T-cell (primary cell): ENCODE measurements around the gene COL18A1. TPM values are rescaled to one million over a fixed set of nuclear protein-coding genes. Genes with fewer than 3 reads are reported as not detected.

Source experiments
- ATAC-seq, 4 experiments: fragments of 200-7000 bp in 3 of 4; fragments of 150-1000 bp in 1 of 4; cut with Tn5 transposase; replicated peaks in 1 of 4; 1 replicate in 3 of 4; 2 replicates in 1 of 4; pipeline ENCODE4 v1.10.0; 2021; ENCODE audit warnings: moderate library complexity in 3 of 4, mild to moderate bottlenecking in 2 of 4, moderate number of reproducible peaks in 1 of 4
- CTCF ChIA-PET, 2 donors: fragments of 300-600 bp; sonication (Branson Sonifier 250); formaldehyde crosslinking; loops; one replicate each; lab custom pipeline; 2022; ENCODE audit warnings: antibody characterized with exemption in 2 of 2; lab: Charles Lee
- POLR2A ChIA-PET, 2 donors: fragments of 300-600 bp; sonication (Branson Sonifier 250); formaldehyde crosslinking; loops; one replicate each; lab custom pipeline; 2022; ENCODE audit warnings: antibody characterized with exemption in 2 of 2; lab: Charles Lee
- DNase-seq, 35 experiments: peaks; one replicate each; pipeline versions ENCODE4 v3.0.0 to v3.0.0-alpha.2; 2013 to 2023
- H3K27ac ChIP-seq: one replicate; pipeline ENCODE4 v1.5.1; 2013; ENCODE audit warnings: low read length
- H3K27me3 ChIP-seq, 2 experiments: replicated peaks in 1 of 2; 1 replicate in 1 of 2; 2 replicates in 1 of 2; pipeline versions ENCODE4 v1.6.1 to v1.7.0; 2013; ENCODE audit warnings: low read length in 1 of 2, mixed read lengths in 1 of 2; ENCODE audit not compliant: control insufficient read depth in 2 of 2, insufficient read depth in 2 of 2; ENCODE audit errors: extremely low read depth in 1 of 2
- H3K36me3 ChIP-seq, 2 donors: 1 replicate in 1 of 2; 2 replicates in 1 of 2; pipeline versions ENCODE4 v1.6.1 to v1.7.0; 2013; ENCODE audit warnings: low read length in 1 of 2; ENCODE audit not compliant: control insufficient read depth in 2 of 2, insufficient read depth in 1 of 2; ENCODE audit errors: extremely low read depth in 1 of 2
- H3K4me1 ChIP-seq, 2 experiments: 1 replicate in 1 of 2; 2 replicates in 1 of 2; pipeline versions ENCODE4 v1.6.1 to v1.7.0; 2013; ENCODE audit warnings: low read length in 2 of 2, mixed read lengths in 1 of 2; ENCODE audit not compliant: insufficient read depth in 2 of 2, control insufficient read depth in 1 of 2; ENCODE audit errors: extremely low read depth in 1 of 2
- H3K4me3 ChIP-seq, 2 donors: 1 replicate in 1 of 2; 2 replicates in 1 of 2; pipeline versions ENCODE4 v1.5.1 to v1.7.0; 2013; ENCODE audit warnings: mild to moderate bottlenecking in 2 of 2, low read length in 1 of 2, moderate library complexity in 1 of 2; ENCODE audit not compliant: control insufficient read depth in 1 of 2; ENCODE audit errors: extremely low read depth in 1 of 2
- H3K9me3 ChIP-seq: 2 replicates; pipeline ENCODE4 v1.7.0; 2013
- H3K27ac Mint-ChIP-seq, 2 donors: one replicate each; pipeline ENCODE4 v1.8.0; 2020 to 2021; ENCODE audit warnings: mild to moderate bottlenecking in 2 of 2, mixed read lengths in 2 of 2
- H3K27me3 Mint-ChIP-seq, 2 donors: one replicate each; pipeline ENCODE4 v1.8.0; 2021 to 2022; ENCODE audit warnings: mixed read lengths in 2 of 2
- H3K36me3 Mint-ChIP-seq: one replicate; pipeline ENCODE4 v1.8.0; 2021; ENCODE audit warnings: mixed read lengths
- H3K4me1 Mint-ChIP-seq, 3 donors: one replicate each; pipeline ENCODE4 v1.8.0; 2020 to 2022; ENCODE audit warnings: mixed read lengths in 3 of 3, mild to moderate bottlenecking in 1 of 3
- H3K4me3 Mint-ChIP-seq, 3 donors: one replicate each; pipeline ENCODE4 v1.8.0; 2020 to 2022; ENCODE audit warnings: mild to moderate bottlenecking in 3 of 3, mixed read lengths in 3 of 3, moderate library complexity in 3 of 3
- H3K9me3 Mint-ChIP-seq, 3 donors: one replicate each; pipeline ENCODE4 v1.8.0; 2020 to 2022; ENCODE audit warnings: mixed read lengths in 3 of 3
- WGBS: methylation state at CpG from one replicate; pipeline ENCODE4 v1.1.5; 2013; ENCODE audit warnings: missing lambda C conversion rate; ENCODE audit not compliant: insufficient coverage; 5-methylcytosine and 5-hydroxymethylcytosine counted together
- total RNA-seq, 35 experiments: library from RNA in 6 of 35; stranded (reverse) in 6 of 35; fragments of 120-200 nt in 1 of 35; gene quantifications; one replicate each; pipeline versions ENCODE4 v1.2.1 to v1.2.4 and lab custom pipeline; 2013 to 2026

COL18A1 gene
- total RNA-seq, 5 donors from 2014 or later (not counting 1 experiment from before 2014, with no cell fraction given): 7.2 to 53.8 (median 10.5) TPM

DNA sequence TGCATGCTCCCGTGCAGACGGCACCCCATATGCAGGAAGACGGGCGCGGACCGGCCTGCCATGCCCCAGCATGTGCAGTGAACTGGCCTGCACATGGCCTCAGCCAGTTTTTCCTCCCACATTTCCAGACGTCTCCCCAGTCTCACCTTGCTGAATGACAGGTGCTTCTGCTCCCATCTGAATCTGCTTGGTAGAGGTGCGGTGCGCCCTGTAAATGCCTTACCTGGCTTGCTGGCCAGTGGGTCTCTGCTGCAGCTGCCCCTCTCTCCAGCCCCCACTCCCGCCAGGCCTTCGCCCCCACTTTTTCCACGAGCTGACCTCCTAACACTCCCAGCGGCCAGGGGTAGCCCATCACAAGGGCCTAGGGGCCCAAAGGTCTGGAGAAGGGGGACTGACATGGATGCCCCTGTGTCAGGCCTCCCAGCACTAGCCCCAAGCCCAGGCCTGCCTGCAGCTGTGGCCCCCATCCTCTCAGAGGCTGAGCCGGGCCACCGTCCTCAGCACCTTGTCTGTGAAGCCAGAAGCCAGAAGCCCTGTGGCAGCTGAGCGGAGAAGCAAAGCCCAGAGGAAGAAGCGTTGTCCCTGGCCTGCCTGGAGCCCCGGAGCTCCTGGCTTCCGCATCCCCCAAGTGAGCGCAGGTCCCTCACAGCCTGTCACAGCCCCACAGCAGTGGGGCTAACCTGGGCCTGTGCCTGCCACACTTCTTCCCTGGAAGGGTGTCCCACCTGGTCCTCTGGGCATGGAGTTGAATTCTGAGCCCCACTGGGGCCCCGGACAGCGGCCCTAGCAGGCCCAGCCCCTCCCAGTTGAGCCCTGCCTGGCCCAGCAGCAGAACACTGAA is 140.9 kb downstream of the COL18A1 start:
- Histone ChIP-seq H3K27me3 (no peaks in the 10 kb centered on the region), H3K36me3 (no peaks in the 10 kb centered on the region), H3K4me1 (peaks cover 19 to 36% of the 10 kb centered on the region in 2 experiments), H3K4me3 (no peak overlapping the region), H3K9me3 (no peaks in the 10 kb centered on the region), H3K27ac (no peak overlapping the region)
- H3K27ac Mint-ChIP-seq: peak overlapping the region in 1 of 2 donors; percentile 12
- peak overlapping the region in 1 of 3 donors; percentile 6 for H3K4me3 Mint-ChIP-seq
- no peaks in the 10 kb centered on the region for H3K36me3 Mint-ChIP-seq
- no peaks in the 10 kb centered on the region for H3K27me3 Mint-ChIP-seq
- no peaks in the 10 kb centered on the region for H3K9me3 Mint-ChIP-seq
- DNase-seq (no peak), ATAC-seq (no peak)
- peaks cover 19 to 28% (median 23%) of the 10 kb centered on the region in 3 donors for H3K4me1 Mint-ChIP-seq
- 91% methylated on average over 20 of the region's 22 CpGs for WGBS
- ChIA-PET POLR2A (no interaction called here), CTCF (interaction anchor here in 1 of 2 donors (0.6 kb wide), 1 partner anchor 108 kb away, joined by 7 read pairs; no protein-coding TSS in a partner anchor)

- WGBS: 83% methylated on average over 8 of the region's 16 CpGs
- no peak overlapping the region for H3K27ac ChIP-seq
Measured at GRCh38 chr21:45546636-45547544, 141.9 kb downstream of the COL18A1 start.

GRCh38 chr21:45547545-45547900 is 142.6 kb downstream of the COL18A1 start:
- ChIA-PET POLR2A (no interaction called here), CTCF (no interaction called here)
- Histone ChIP-seq H3K27me3 (no peaks in the 10 kb centered on the region), H3K4me1 (peaks cover 28 to 45% of the 10 kb centered on the region in 2 experiments), H3K9me3 (no peaks in the 10 kb centered on the region), H3K4me3 (no peak overlapping the region), H3K36me3 (peaks cover 0 to 7% of the 10 kb centered on the region in 2 donors), H3K27ac (no peak overlapping the region)
- no peak overlapping the region for H3K4me3 Mint-ChIP-seq
- ATAC-seq (no peak), DNase-seq (no peak)
- 100% methylated on average over 1 of the region's 3 CpGs for WGBS
- peak overlapping the region; percentile 24 to 29 for H3K27ac Mint-ChIP-seq
- H3K36me3 Mint-ChIP-seq: no peaks in the 10 kb centered on the region
- no peaks in the 10 kb centered on the region for H3K27me3 Mint-ChIP-seq
- peaks cover 30 to 35% (median 32%) of the 10 kb centered on the region in 3 donors for H3K4me1 Mint-ChIP-seq
- H3K9me3 Mint-ChIP-seq: no peaks in the 10 kb centered on the region

More at GRCh38 chr21:45546636-45547544, 141.9 kb downstream of the COL18A1 start:
- ATAC-seq (no peak), DNase-seq (no peak)
- H3K27me3 Mint-ChIP-seq: no peaks in the 10 kb centered on the region
- ChIA-PET CTCF (interaction anchor here in 1 of 2 donors (0.6 kb wide), 1 partner anchor 424 kb away, joined by 3 read pairs; no protein-coding TSS in a partner anchor), POLR2A (no interaction called here)
- H3K9me3 Mint-ChIP-seq: no peaks in the 10 kb centered on the region
- peaks cover 27 to 31% (median 29%) of the 10 kb centered on the region in 3 donors for H3K4me1 Mint-ChIP-seq
- Histone ChIP-seq H3K27me3 (no peaks in the 10 kb centered on the region), H3K36me3 (peaks cover 0 to 1% of the 10 kb centered on the region in 2 donors), H3K4me1 (peaks cover 23 to 38% of the 10 kb centered on the region in 2 experiments), H3K4me3 (no peak overlapping the region), H3K9me3 (no peaks in the 10 kb centered on the region)
- peak overlapping the region; percentile 24 to 79 for H3K27ac Mint-ChIP-seq
- H3K36me3 Mint-ChIP-seq: no peaks in the 10 kb centered on the region
- no peak overlapping the region for H3K4me3 Mint-ChIP-seq

DNA sequence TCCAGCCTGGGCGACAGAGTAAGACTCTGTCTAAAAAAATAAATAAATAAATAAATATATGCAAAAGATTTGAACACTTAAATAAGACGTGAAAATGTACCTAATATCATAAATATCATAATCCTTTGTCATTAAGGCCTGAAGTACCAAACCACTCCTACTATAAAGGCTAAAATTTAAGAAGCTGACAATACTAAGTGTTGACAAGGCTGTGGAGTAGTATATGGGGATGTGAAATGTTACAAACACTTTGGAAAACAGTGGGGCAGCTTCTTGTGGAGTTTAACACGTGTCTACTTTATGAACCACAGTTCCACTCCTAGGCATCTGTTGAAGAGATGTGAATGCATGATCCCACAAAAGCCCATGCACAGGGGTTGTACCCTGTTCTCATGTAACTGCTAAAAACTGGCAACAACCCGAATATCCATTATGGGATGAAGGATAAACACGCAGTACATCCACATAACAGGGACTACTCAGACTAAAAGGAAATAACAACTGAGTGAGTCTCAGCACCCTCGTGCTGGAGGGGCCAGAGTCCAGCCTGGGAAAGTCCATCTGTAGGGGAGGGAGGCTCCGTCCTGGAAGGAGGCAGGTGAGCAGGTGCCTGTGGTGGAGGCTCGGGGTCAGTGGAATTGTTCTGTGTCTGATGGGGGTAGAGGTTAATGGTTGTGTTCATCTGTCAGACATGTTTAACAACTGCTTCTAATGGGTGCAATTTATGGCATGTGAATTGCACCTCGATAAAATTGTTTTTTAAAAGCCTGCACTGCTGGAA is 143.9 kb downstream of the COL18A1 start:
- 93% methylated on average over 3 of the region's 9 CpGs for WGBS
- H3K4me3 Mint-ChIP-seq: peak overlapping the region in 2 of 3 donors; percentile 32 to 76
- POLR2A ChIA-PET: interaction anchor here in 1 of 2 donors (0.6 kb wide), 1 partner anchor 413 kb away, joined by 3 read pairs; no protein-coding TSS in a partner anchor
- H3K9me3 ChIP-seq: no peaks in the 10 kb centered on the region
- H3K36me3 ChIP-seq: peaks cover 0 to 7% of the 10 kb centered on the region in 2 donors
- H3K9me3 Mint-ChIP-seq: no peaks in the 10 kb centered on the region
- H3K4me3 ChIP-seq: no peak overlapping the region
- peaks cover 29 to 38% (median 32%) of the 10 kb centered on the region in 3 donors for H3K4me1 Mint-ChIP-seq
- CTCF ChIA-PET: no interaction called here
- no peaks in the 10 kb centered on the region for H3K27me3 Mint-ChIP-seq
- H3K27ac Mint-ChIP-seq: peak overlapping the region; percentile 71 to 89
- ATAC-seq: no peak
- peaks cover 0 to 2% of the 10 kb centered on the region in 2 experiments for H3K27me3 ChIP-seq
- H3K36me3 Mint-ChIP-seq: no peaks in the 10 kb centered on the region
- no peak for DNase-seq
- peaks cover 31 to 39% of the 10 kb centered on the region in 2 experiments for H3K4me1 ChIP-seq
- H3K27ac ChIP-seq: no peak overlapping the region

DNA sequence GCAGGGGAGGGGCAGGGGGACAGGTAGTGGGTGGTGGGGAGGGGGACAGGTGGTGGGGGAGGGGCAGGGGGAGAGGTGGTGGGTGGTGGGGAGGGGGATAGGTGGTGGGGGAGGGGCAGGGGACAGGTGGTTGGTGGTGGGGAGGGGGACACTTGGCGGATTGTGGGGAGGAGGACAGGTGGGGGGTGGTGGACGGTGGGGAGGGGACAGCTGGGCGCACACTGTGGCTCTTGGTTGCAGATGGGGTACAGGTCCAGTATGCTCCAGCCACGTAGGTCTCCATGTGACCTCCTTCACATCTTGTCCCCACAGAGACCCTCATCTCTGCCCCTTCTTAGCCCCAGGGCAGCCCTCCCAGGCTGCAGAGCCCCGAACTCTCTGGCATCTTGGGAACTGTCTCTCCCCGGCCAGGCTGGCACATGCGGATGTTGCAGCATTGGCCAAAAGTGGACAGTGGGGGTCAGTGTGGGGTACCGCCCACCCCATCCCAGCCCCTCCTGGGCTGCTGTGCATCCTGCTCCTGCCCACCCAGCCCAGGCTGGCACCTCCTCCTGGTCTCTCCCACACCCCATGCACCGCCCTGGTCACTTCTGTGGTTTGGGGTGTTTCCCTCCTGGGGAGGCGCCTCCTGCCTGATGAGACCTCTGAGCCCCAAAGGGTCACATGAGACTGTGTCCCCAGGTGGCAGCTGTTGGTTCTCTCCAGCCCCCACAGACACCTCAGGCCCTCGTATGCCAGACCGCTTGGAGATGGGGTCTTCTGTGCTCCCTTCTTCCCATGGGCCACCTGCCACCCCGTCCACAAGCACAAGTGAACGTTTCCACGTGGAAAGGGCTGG is 144.9 kb downstream of the COL18A1 start:
- H3K4me3 Mint-ChIP-seq: peak overlapping the region in 2 of 3 donors; percentile 60 to 87
- WGBS: 64% methylated on average over 3 of the region's 15 CpGs

More for the DNA sequence above, 144.9 kb downstream of the COL18A1 start:
- peaks cover 31 to 39% of the 10 kb centered on the region in 2 experiments for H3K4me1 ChIP-seq
- H3K27ac Mint-ChIP-seq: peak overlapping the region; percentile 87 to 88
- peaks cover 0 to 7% of the 10 kb centered on the region in 2 donors for H3K36me3 ChIP-seq
- H3K4me3 ChIP-seq: peak overlapping the region in 1 of 2 donors; percentile 63
- no peaks in the 10 kb centered on the region for H3K9me3 ChIP-seq
- H3K36me3 Mint-ChIP-seq: no peaks in the 10 kb centered on the region
- no peaks in the 10 kb centered on the region for H3K27me3 Mint-ChIP-seq
- CTCF ChIA-PET: no interaction called here
- H3K9me3 Mint-ChIP-seq: no peaks in the 10 kb centered on the region
- peak overlapping the region; percentile 51 for H3K27ac ChIP-seq
- POLR2A ChIA-PET: no interaction called here
- DNase-seq: no peak
- peaks cover 34 to 43% (median 38%) of the 10 kb centered on the region in 3 donors for H3K4me1 Mint-ChIP-seq
- ATAC-seq: no peak
- peaks cover 0 to 2% of the 10 kb centered on the region in 2 experiments for H3K27me3 ChIP-seq
